CD4-positive, CD25-positive, alpha-beta regulatory T cell (primary cell): ENCODE measurements around the gene MYLK3. TPM values are rescaled to one million over a fixed set of nuclear protein-coding genes. Genes with fewer than 3 reads are reported as not detected.
"Not testable (repeated sequence)": the region's sequence is repeated elsewhere in the genome, so short reads cannot be mapped to it uniquely, and the experiment has no call there.

ENCODE experiments used
- ATAC-seq, 2 donors: fragments of 150-1000 bp; cut with Tn5 transposase; one replicate each; pipeline ENCODE4 v1.10.0; 2021; ENCODE audit warnings: low read depth in 2 of 2, moderate number of reproducible peaks in 2 of 2, moderate library complexity in 1 of 2
- DNase-seq, 3 donors: peaks; one replicate each; pipeline versions ENCODE4 v3.0.0 to v3.0.0-alpha.2; 2012 to 2022; ENCODE audit warnings: mixed read lengths in 1 of 3
- H3K27ac ChIP-seq: one replicate; pipeline ENCODE4 v1.7.0; 2013; ENCODE audit warnings: mild to moderate bottlenecking, low read length; ENCODE audit not compliant: insufficient read depth, poor library complexity, severe bottlenecking
- H3K27me3 ChIP-seq: one replicate; pipeline ENCODE4 v1.7.0; 2013; ENCODE audit warnings: low read length; ENCODE audit not compliant: control insufficient read depth, insufficient read depth
- H3K36me3 ChIP-seq: one replicate; pipeline ENCODE4 v1.7.0; 2013; ENCODE audit warnings: mild to moderate bottlenecking, low read length, moderate library complexity; ENCODE audit not compliant: control insufficient read depth, insufficient read depth
- H3K4me1 ChIP-seq: 2 replicates; pipeline ENCODE4 v1.7.0; 2013; ENCODE audit warnings: mild to moderate bottlenecking, low read length; ENCODE audit not compliant: insufficient read depth, control insufficient read depth, poor library complexity, severe bottlenecking
- H3K4me3 ChIP-seq: one replicate; pipeline ENCODE4 v1.7.0; 2013; ENCODE audit warnings: low read depth, mild to moderate bottlenecking, low read length, moderate library complexity
- H3K9me3 ChIP-seq, 2 experiments: 1 replicate in 1 of 2; 2 replicates in 1 of 2; pipeline ENCODE4 v1.7.0; 2013; ENCODE audit warnings: low read length in 2 of 2, mild to moderate bottlenecking in 1 of 2, moderate library complexity in 1 of 2; ENCODE audit not compliant: control insufficient read depth in 2 of 2
- H3K27ac Mint-ChIP-seq, 3 donors: one replicate each; pipeline ENCODE4 v1.8.0; 2020 to 2022; ENCODE audit warnings: mild to moderate bottlenecking in 3 of 3, mixed read lengths in 3 of 3, moderate library complexity in 2 of 3
- H3K27me3 Mint-ChIP-seq: one replicate; pipeline ENCODE4 v1.8.0; 2022; ENCODE audit warnings: mild to moderate bottlenecking, mixed read lengths
- H3K36me3 Mint-ChIP-seq: one replicate; pipeline ENCODE4 v1.8.0; 2020; ENCODE audit warnings: mixed read lengths
- H3K4me1 Mint-ChIP-seq, 4 donors: one replicate each; pipeline ENCODE4 v1.8.0; 2020 to 2022; ENCODE audit warnings: mixed read lengths in 4 of 4, mild to moderate bottlenecking in 1 of 4
- H3K4me3 Mint-ChIP-seq, 4 donors: one replicate each; pipeline ENCODE4 v1.8.0; 2020 to 2022; ENCODE audit warnings: mild to moderate bottlenecking in 4 of 4, mixed read lengths in 4 of 4, moderate library complexity in 3 of 4
- H3K9me3 Mint-ChIP-seq, 7 donors: one replicate each; pipeline ENCODE4 v1.8.0; 2020 to 2022; ENCODE audit warnings: mixed read lengths in 7 of 7, mild to moderate bottlenecking in 3 of 7, moderate library complexity in 2 of 7
- polyA plus RNA-seq, 4 donors: library from polyadenylated mRNA; unstranded; fragments of 300-500 nt; fragmentation: Illumina TruSeq; gene quantifications; one replicate each; pipeline ENCODE4 v1.2.3, GENCODE V29; 2021
- total RNA-seq: library from RNA; stranded (reverse); gene quantifications from one replicate; pipeline ENCODE4 v1.2.3, GENCODE V29; 2022

Gene MYLK3
- total and polyA plus RNA-seq, 5 donors from 2014 or later: not detected

DNA sequence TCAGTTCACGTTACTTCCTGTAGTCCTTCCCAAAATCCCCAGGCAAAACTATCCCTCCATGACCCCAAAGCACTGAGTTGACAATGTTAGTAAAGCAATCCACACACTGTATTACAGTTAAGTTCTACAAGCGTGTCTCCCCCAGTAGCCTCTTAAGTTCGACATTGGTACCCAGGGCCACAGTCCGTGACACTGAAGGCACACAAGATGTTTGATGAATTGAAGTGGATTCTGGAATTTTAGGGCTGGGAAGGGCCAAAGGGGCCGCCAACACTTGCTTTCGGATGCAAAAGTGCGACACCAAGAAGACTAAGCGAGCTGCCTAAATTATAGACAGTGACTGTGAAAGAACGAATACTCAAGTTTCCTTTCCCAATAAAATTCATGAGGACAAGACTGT is 60.7 kb downstream of the MYLK3 start:
- Histone ChIP-seq H3K9me3 (no peaks in the 10 kb centered on the region), H3K27me3 (no peaks in the 10 kb centered on the region), H3K36me3 (peaks cover 1% of the 10 kb centered on the region), H3K4me1 (peaks cover 29% of the 10 kb centered on the region), H3K27ac (no peak overlapping the region), H3K4me3 (peak overlapping the region; percentile 92)
- H3K36me3 Mint-ChIP-seq: no peaks in the 10 kb centered on the region
- H3K9me3 Mint-ChIP-seq: no peaks in the 10 kb centered on the region
- DNase-seq (no peak), ATAC-seq (no peak)
- no peaks in the 10 kb centered on the region for H3K27me3 Mint-ChIP-seq
- H3K4me1 Mint-ChIP-seq: peaks cover 22 to 56% (median 41%) of the 10 kb centered on the region in 4 donors
- no peak overlapping the region for H3K27ac Mint-ChIP-seq
- no peak overlapping the region for H3K4me3 Mint-ChIP-seq

DNA sequence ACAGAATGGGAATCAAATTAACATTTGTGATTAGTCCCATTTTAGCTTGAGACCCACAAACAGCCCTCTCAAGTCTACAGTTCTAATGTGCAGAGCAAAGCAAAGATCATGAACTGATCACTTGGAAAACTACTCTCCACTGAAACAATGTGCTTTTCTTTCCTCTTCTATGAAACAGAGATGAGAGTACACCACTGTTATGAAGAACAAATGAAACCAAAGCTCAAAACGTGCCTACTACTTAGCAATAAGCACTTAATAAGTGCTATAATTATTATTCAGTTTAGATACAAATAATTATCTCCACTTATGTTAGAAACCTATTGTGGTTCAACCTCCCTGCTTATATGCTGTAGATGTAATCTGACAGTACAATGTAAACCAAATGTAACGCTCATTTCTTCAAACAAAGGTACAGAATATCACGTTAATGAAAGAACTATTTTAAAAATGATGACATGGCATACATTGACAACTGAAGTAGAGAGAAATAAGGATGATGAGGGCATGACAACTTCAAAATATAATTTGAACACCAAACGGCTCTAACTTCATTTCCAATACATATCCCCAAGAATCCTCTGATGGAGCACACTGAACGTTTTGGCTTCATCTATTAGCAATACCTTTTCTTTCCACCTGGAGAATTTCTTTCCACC is 61.2 kb downstream of the MYLK3 start:
- DNase-seq: no peak
- no peaks in the 10 kb centered on the region for H3K9me3 Mint-ChIP-seq
- H3K4me3 Mint-ChIP-seq: no peak overlapping the region
- H3K36me3 ChIP-seq: peaks cover 6% of the 10 kb centered on the region
- H3K4me3 ChIP-seq: peak overlapping the region; percentile 92
- H3K27me3 ChIP-seq: no peaks in the 10 kb centered on the region
- no peaks in the 10 kb centered on the region for H3K27me3 Mint-ChIP-seq
- H3K9me3 ChIP-seq: no peaks in the 10 kb centered on the region
- peaks cover 30% of the 10 kb centered on the region for H3K4me1 ChIP-seq
- no peak for ATAC-seq
- peak overlapping the region in 1 of 3 donors; percentile 8 for H3K27ac Mint-ChIP-seq
- no peaks in the 10 kb centered on the region for H3K36me3 Mint-ChIP-seq
- H3K4me1 Mint-ChIP-seq: peaks cover 22 to 57% (median 44%) of the 10 kb centered on the region in 4 donors
- H3K27ac ChIP-seq: no peak overlapping the region

GRCh38 chr16:46681867-46682266 is 66.3 kb downstream of the MYLK3 start:
- not testable (repeated sequence) for H3K4me3 Mint-ChIP-seq, DNase-seq, H3K9me3 Mint-ChIP-seq, H3K27ac ChIP-seq, H3K9me3 ChIP-seq, H3K4me3 ChIP-seq, H3K4me1 ChIP-seq, H3K27ac Mint-ChIP-seq, ATAC-seq, H3K27me3 ChIP-seq, H3K27me3 Mint-ChIP-seq
- H3K4me1 Mint-ChIP-seq: peaks cover 16 to 41% (median 28%) of the 10 kb centered on the region in 4 donors
- peaks cover 25% of the 10 kb centered on the region for H3K36me3 Mint-ChIP-seq
- H3K36me3 ChIP-seq: peaks cover 47% of the 10 kb centered on the region

- not testable (repeated sequence) for H3K27me3 Mint-ChIP-seq, H3K27ac ChIP-seq, H3K4me1 ChIP-seq, ATAC-seq, H3K27me3 ChIP-seq, H3K4me3 Mint-ChIP-seq, H3K4me1 Mint-ChIP-seq, DNase-seq, H3K4me3 ChIP-seq, H3K9me3 Mint-ChIP-seq, H3K9me3 ChIP-seq
- peak overlapping the region in 1 of 3 donors; percentile 33 for H3K27ac Mint-ChIP-seq
- peaks cover 80% of the 10 kb centered on the region for H3K36me3 ChIP-seq
- H3K36me3 Mint-ChIP-seq: peaks cover 39% of the 10 kb centered on the region
Observed at GRCh38 chr16:46677943-46678342, 70.2 kb downstream of the MYLK3 start.

- Histone ChIP-seq H3K36me3 (peaks cover 86% of the 10 kb centered on the region), H3K4me1 (no peaks in the 10 kb centered on the region), H3K27me3 (no peaks in the 10 kb centered on the region), H3K27ac (no peak overlapping the region), H3K4me3 (no peak overlapping the region), H3K9me3 (no peaks in the 10 kb centered on the region)
- H3K4me1 Mint-ChIP-seq: peaks cover 0 to 5% (median 2%) of the 10 kb centered on the region in 4 donors
- no peaks in the 10 kb centered on the region for H3K9me3 Mint-ChIP-seq
- DNase-seq: peak; percentile 33 to 71 (median 56)
- peak; percentile 85 to 88 for ATAC-seq
- H3K36me3 Mint-ChIP-seq: peaks cover 45% of the 10 kb centered on the region
- no peaks in the 10 kb centered on the region for H3K27me3 Mint-ChIP-seq
- H3K4me3 Mint-ChIP-seq: no peak overlapping the region
- H3K27ac Mint-ChIP-seq: peak overlapping the region in 2 of 3 donors; percentile 37 to 60
Observed at GRCh38 chr16:46673320-46674013, 74.7 kb downstream of the MYLK3 start.

- Histone ChIP-seq H3K27me3 (no peaks in the 10 kb centered on the region), H3K36me3 (peaks cover 65% of the 10 kb centered on the region), H3K4me1 (peaks cover 2% of the 10 kb centered on the region), H3K9me3 (no peaks in the 10 kb centered on the region), H3K4me3 (no peak overlapping the region), H3K27ac (no peak overlapping the region)
- no peaks in the 10 kb centered on the region for H3K9me3 Mint-ChIP-seq
- H3K27me3 Mint-ChIP-seq: no peaks in the 10 kb centered on the region
- no peak overlapping the region for H3K4me3 Mint-ChIP-seq
- no peak for ATAC-seq
- no peak overlapping the region for H3K27ac Mint-ChIP-seq
- peaks cover 26% of the 10 kb centered on the region for H3K36me3 Mint-ChIP-seq
- peaks cover 0 to 8% (median 3%) of the 10 kb centered on the region in 4 donors for H3K4me1 Mint-ChIP-seq
- no peak for DNase-seq
Observed at GRCh38 chr16:46662123-46662522, 86.0 kb downstream of the MYLK3 start.

DNA sequence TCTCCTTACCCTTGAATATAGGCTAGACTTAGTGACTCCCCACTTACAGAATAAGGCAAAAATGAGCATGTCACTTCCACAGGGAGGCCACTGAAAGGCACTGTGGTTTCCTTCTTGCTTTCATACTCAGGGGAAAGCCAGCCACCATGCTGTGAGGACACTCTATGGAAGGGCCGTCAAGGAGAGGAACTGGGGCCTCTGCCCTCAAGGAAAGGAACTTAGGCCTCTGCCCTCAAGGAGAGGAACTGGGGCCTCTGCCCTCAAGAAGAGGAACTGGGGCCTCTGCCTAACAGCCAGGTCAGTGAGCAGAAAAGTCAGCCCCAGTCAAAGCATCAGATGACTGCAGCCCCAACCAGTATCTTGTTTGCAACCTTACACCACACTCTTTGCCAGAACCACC is 89.2 kb downstream of the MYLK3 start:
- Histone ChIP-seq H3K4me3 (no peak overlapping the region), H3K27ac (no peak overlapping the region), H3K4me1 (peaks cover 2% of the 10 kb centered on the region), H3K27me3 (no peaks in the 10 kb centered on the region), H3K9me3 (no peaks in the 10 kb centered on the region), H3K36me3 (peaks cover 43% of the 10 kb centered on the region)
- H3K27ac Mint-ChIP-seq: peak overlapping the region in 1 of 3 donors; percentile 68
- no peaks in the 10 kb centered on the region for H3K9me3 Mint-ChIP-seq
- no peaks in the 10 kb centered on the region for H3K27me3 Mint-ChIP-seq
- DNase-seq (no peak), ATAC-seq (peak; percentile 45 to 55)
- peaks cover 0 to 8% (median 3%) of the 10 kb centered on the region in 4 donors for H3K4me1 Mint-ChIP-seq
- no peak overlapping the region for H3K4me3 Mint-ChIP-seq
- H3K36me3 Mint-ChIP-seq: peaks cover 25% of the 10 kb centered on the region
